A673 (cell line): ENCODE results near the gene NFIC. TPM values are rescaled to one million over a fixed set of nuclear protein-coding genes. Genes with fewer than 3 reads are reported as not detected.

Experiments used
- BruUV-seq: library from RNA; stranded (reverse); fragments of 400-500 nt; replicated peaks from 2 replicates; lab custom pipeline; 2021; lab: Mats Ljungman, UMichigan
- CTCF ChIA-PET: fragments of 300-600 bp; sonication (Branson Sonifier 250); formaldehyde crosslinking; loops from one replicate; lab custom pipeline; 2022; ENCODE audit warnings: antibody characterized with exemption; lab: Charles Lee
- POLR2A ChIA-PET: fragments of 300-600 bp; sonication (Branson Sonifier 250); formaldehyde crosslinking; loops from one replicate; lab custom pipeline; 2022; ENCODE audit warnings: antibody characterized with exemption; ENCODE audit not compliant: low non-redundant PET; lab: Charles Lee
- DNase-seq: peaks from one replicate; pipeline ENCODE4 v3.0.0-alpha.2; 2015; ENCODE audit warnings: low spot score
- H3K27ac ChIP-seq: fragments of 200-600 bp; sonication (generic); 2 replicates; pipeline ENCODE4 v1.5.1; 2016; ENCODE audit warnings: mixed run types, low read depth, mild to moderate bottlenecking, mixed read lengths, antibody characterized with exemption, low read length; ENCODE audit not compliant: poor library complexity, severe bottlenecking
- H3K27me3 ChIP-seq: fragments of 200-600 bp; sonication (generic); replicated peaks from 2 replicates; pipeline ENCODE4 v1.6.1; 2017; ENCODE audit warnings: mixed run types, low read depth, mild to moderate bottlenecking, mixed read lengths, antibody characterized with exemption, low read length; ENCODE audit not compliant: insufficient read depth, poor library complexity
- H3K36me3 ChIP-seq: fragments of 200-600 bp; sonication (generic); 2 replicates; pipeline ENCODE4 v1.6.1; 2016; ENCODE audit warnings: mixed run types, mild to moderate bottlenecking, mixed read lengths, antibody characterized with exemption, low read length; ENCODE audit not compliant: insufficient read depth, poor library complexity, severe bottlenecking
- H3K4me1 ChIP-seq: fragments of 200-600 bp; sonication (generic); 2 replicates; pipeline ENCODE4 v1.6.1; 2017; ENCODE audit warnings: mixed run types, mild to moderate bottlenecking, mixed read lengths, antibody characterized with exemption, low read length; ENCODE audit not compliant: insufficient read depth, poor library complexity, severe bottlenecking
- H3K4me3 ChIP-seq: fragments of 200-600 bp; sonication (generic); 2 replicates; pipeline ENCODE4 v1.5.1; 2016; ENCODE audit warnings: low read depth, mixed run types, mild to moderate bottlenecking, mixed read lengths, low read length; ENCODE audit not compliant: poor library complexity, severe bottlenecking
- H3K9me3 ChIP-seq: fragments of 200-600 bp; sonication (generic); 2 replicates; pipeline ENCODE4 v1.6.1; 2016; ENCODE audit warnings: mixed run types, low read depth, mild to moderate bottlenecking, mixed read lengths, antibody characterized with exemption, low read length; ENCODE audit not compliant: poor library complexity, severe bottlenecking
- EZH2 ChIP-seq: fragments of 200-600 bp; sonication (generic); IDR thresholded peaks from 2 replicates; pipeline ENCODE4 v1.6.1; 2017; ENCODE audit warnings: borderline replicate concordance, low read depth, mild to moderate bottlenecking, mixed read lengths, antibody characterized with exemption, low read length; ENCODE audit not compliant: poor library complexity, severe bottlenecking
- intact Hi-C: fragments of 100-400 bp; cut with micrococcal nuclease; formaldehyde crosslinking; loops from one replicate; pipeline ENCODE4 v1.10.0; 2022; ENCODE audit not compliant: unreplicated experiment
- total RNA-seq: library from RNA; stranded (reverse); gene quantifications from 2 replicates; pipeline ENCODE4 v1.2.3, GENCODE V29; 2021
- TF ChIP-seq, protein P1 (sequence below): fragments of 300-800, 200-600 bp; sonication (generic); conservative IDR thresholded peaks from 2 replicates; pipeline ENCODE4 v1.5.1; 2017; ENCODE audit warnings: low read depth, mild to moderate bottlenecking, antibody characterized with exemption, low read length, moderate library complexity, mixed read lengths

Gene NFIC
- total RNA-seq, 1 experiment from 2014 or later = 112 TPM

DNA sequence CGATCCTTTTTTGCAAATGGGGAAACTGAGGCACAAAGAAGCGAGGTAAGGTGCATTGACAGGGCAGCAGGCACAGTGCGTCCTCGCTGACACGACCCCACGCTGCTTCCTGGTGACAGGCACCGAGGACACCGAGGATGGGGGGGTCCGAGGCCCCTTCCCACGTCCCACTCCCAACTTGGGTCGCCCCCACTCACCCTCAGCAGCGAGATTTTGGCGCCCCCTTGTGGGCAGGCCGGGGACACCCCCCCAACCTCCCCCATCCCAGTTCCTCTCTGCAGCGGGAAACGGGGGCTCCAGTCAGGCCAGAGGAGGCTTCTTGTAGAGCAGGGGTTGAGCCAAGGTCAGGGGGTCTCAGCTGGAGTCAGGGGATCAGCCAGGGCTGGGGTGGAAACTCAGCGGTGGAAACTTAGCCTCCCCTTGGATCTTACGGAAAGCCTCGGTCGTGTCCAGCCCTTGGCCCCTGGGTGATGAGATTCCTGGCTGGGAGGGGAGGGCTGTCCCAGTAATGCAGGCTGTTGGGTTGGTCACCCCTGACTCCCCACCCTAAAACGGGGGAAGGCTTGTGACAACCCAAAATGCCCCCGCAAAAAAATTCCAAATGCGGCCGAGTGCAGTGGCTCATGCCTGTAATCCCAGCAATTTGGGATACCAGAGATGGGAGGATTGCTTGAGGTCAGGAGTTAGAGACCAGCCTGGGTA, 105.7 kb downstream of the NFIC start:
- Histone ChIP-seq H3K4me3 (no peak overlapping the region), H3K36me3 (no peaks in the 10 kb centered on the region), H3K9me3 (no peaks in the 10 kb centered on the region), H3K27me3 (peaks cover 3% of the 10 kb centered on the region), H3K27ac (no peak overlapping the region), H3K4me1 (no peaks in the 10 kb centered on the region)
- TF ChIP-seq, protein P1, sequence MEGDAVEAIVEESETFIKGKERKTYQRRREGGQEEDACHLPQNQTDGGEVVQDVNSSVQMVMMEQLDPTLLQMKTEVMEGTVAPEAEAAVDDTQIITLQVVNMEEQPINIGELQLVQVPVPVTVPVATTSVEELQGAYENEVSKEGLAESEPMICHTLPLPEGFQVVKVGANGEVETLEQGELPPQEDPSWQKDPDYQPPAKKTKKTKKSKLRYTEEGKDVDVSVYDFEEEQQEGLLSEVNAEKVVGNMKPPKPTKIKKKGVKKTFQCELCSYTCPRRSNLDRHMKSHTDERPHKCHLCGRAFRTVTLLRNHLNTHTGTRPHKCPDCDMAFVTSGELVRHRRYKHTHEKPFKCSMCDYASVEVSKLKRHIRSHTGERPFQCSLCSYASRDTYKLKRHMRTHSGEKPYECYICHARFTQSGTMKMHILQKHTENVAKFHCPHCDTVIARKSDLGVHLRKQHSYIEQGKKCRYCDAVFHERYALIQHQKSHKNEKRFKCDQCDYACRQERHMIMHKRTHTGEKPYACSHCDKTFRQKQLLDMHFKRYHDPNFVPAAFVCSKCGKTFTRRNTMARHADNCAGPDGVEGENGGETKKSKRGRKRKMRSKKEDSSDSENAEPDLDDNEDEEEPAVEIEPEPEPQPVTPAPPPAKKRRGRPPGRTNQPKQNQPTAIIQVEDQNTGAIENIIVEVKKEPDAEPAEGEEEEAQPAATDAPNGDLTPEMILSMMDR = peak; percentile 97
- TF ChIP-seq EZH2 = no peak
- BruUV-seq = no TSS peak
- intact Hi-C loops = loop anchor here (5.0 kb wide), 1 partner anchor 165 kb away; no protein-coding TSS in a partner anchor
- ChIA-PET CTCF (interaction anchor here (1.0 kb wide), 1 partner anchor 167 kb away, joined by 3 read pairs; no protein-coding TSS in a partner anchor), POLR2A (no interaction called here)
- peak; percentile 46 for DNase-seq

DNA sequence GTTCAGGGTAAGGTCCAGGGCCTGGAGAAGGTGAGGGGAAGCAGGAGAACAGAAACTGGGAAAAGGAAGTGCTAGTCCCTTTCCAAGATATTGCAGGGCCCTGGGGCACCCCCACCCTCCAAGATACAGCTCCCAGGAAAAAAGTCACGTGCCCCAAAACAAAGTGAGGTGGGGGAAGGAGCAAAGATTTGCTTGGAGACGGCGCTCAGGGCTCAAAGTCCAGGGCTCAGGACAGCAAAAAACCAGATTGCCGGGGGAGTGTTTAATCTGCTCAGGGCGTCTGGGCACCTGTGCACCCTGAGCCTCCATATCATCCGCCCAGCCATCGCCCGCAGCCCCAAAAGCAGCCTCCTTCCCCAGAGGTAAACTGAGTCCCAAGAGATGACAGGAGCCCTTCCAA, 107.6 kb downstream of the NFIC start:
- H3K27me3 ChIP-seq = peaks cover 3% of the 10 kb centered on the region
- ChIA-PET POLR2A (no interaction called here), CTCF (no interaction called here)
- H3K4me1 ChIP-seq = no peaks in the 10 kb centered on the region
- no peak overlapping the region for H3K27ac ChIP-seq
- DNase-seq = no peak
- intact Hi-C loops = loop anchor here (5.0 kb wide), 1 partner anchor 167 kb away; no protein-coding TSS in a partner anchor
- no peaks in the 10 kb centered on the region for H3K9me3 ChIP-seq
- H3K4me3 ChIP-seq = no peak overlapping the region
- TF ChIP-seq, protein P1 = no peak
- TF ChIP-seq EZH2 = no peak
- no peaks in the 10 kb centered on the region for H3K36me3 ChIP-seq
- no TSS peak for BruUV-seq

GRCh38 chr19:3474614-3475013, 108.2 kb downstream of the NFIC start:
- H3K4me3 ChIP-seq = no peak overlapping the region
- ChIA-PET POLR2A (no interaction called here), CTCF (no interaction called here)
- no TSS peak for BruUV-seq
- no peaks in the 10 kb centered on the region for H3K27me3 ChIP-seq
- no peaks in the 10 kb centered on the region for H3K9me3 ChIP-seq
- H3K27ac ChIP-seq = no peak overlapping the region
- TF ChIP-seq, protein P1 = no peak
- TF ChIP-seq EZH2 = no peak
- DNase-seq = no peak
- H3K4me1 ChIP-seq = no peaks in the 10 kb centered on the region
- intact Hi-C loops = loop anchor here (5.0 kb wide), 1 partner anchor 167 kb away; no protein-coding TSS in a partner anchor
- no peaks in the 10 kb centered on the region for H3K36me3 ChIP-seq
